ELR (cell line): ENCODE measurements around the gene HBA2.
"Not testable (repeated sequence)": the region's sequence is repeated elsewhere in the genome, so short reads cannot be mapped to it uniquely, and the experiment has no call there.

Experiments used
- DNase-seq: peaks from one replicate; pipeline ENCODE4 v3.0.0-alpha.2; 2015; ENCODE audit warnings: low read depth

HBA2 gene

DNA sequence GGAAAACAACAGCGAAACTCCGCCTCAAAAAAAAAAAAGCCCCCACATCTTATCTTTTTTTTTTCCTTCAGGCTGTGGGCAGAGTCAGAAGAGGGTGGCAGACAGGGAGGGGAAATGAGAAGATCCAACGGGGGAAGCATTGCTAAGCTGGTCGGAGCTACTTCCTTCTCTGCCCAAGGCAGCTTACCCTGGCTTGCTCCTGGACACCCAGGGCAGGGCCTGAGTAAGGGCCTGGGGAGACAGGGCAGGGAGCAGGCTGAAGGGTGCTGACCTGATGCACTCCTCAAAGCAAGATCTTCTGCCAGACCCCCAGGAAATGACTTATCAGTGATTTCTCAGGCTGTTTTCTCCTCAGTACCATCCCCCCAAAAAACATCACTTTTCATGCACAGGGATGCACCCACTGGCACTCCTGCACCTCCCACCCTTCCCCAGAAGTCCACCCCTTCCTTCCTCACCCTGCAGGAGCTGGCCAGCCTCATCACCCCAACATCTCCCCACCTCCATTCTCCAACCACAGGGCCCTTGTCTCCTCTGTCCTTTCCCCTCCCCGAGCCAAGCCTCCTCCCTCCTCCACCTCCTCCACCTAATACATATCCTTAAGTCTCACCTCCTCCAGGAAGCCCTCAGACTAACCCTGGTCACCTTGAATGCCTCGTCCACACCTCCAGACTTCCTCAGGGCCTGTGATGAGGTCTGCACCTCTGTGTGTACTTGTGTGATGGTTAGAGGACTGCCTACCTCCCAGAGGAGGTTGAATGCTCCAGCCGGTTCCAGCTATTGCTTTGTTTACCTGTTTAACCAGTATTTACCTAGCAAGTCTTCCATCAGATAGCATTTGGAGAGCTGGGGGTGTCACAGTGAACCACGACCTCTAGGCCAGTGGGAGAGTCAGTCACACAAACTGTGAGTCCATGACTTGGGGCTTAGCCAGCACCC, 2.6 kb downstream of the HBA2 start:
- no peak for DNase-seq

GRCh38 chr16:176006-176405, 3.3 kb downstream of the HBA2 start:
- not testable (repeated sequence) for DNase-seq

- not testable (repeated sequence) for DNase-seq
Measured at GRCh38 chr16:176477-177382, 4.1 kb downstream of the HBA2 start, which contains the start of gene HBA1. HBA1 (plus strand) TSS chr16:176680; CDS start chr16:176717, 37 bp downstream.

DNA sequence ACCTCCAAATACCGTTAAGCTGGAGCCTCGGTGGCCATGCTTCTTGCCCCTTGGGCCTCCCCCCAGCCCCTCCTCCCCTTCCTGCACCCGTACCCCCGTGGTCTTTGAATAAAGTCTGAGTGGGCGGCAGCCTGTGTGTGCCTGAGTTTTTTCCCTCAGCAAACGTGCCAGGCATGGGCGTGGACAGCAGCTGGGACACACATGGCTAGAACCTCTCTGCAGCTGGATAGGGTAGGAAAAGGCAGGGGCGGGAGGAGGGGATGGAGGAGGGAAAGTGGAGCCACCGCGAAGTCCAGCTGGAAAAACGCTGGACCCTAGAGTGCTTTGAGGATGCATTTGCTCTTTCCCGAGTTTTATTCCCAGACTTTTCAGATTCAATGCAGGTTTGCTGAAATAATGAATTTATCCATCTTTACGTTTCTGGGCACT, 4.7 kb downstream of the HBA2 start:
- DNase-seq, result no peak

DNA sequence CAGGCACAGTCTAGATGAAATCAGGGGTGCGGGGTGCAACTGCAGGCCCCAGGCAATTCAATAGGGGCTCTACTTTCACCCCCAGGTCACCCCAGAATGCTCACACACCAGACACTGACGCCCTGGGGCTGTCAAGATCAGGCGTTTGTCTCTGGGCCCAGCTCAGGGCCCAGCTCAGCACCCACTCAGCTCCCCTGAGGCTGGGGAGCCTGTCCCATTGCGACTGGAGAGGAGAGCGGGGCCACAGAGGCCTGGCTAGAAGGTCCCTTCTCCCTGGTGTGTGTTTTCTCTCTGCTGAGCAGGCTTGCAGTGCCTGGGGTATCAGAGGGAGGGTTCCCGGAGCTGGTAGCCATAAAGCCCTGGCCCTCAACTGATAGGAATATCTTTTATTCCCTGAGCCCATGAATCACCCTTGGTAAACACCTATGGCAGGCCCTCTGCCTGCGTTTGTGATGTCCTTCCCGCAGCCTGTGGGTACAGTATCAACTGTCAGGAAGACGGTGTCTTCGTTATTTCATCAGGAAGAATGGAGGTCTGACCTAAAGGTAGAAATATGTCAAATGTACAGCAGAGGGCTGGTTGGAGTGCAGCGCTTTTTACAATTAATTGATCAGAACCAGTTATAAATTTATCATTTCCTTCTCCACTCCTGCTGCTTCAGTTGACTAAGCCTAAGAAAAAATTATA, 5.4 kb downstream of the HBA2 start:
- no peak for DNase-seq

- no peak for DNase-seq
Measured at GRCh38 chr16:178668-179015, 6.0 kb downstream of the HBA2 start.

DNA sequence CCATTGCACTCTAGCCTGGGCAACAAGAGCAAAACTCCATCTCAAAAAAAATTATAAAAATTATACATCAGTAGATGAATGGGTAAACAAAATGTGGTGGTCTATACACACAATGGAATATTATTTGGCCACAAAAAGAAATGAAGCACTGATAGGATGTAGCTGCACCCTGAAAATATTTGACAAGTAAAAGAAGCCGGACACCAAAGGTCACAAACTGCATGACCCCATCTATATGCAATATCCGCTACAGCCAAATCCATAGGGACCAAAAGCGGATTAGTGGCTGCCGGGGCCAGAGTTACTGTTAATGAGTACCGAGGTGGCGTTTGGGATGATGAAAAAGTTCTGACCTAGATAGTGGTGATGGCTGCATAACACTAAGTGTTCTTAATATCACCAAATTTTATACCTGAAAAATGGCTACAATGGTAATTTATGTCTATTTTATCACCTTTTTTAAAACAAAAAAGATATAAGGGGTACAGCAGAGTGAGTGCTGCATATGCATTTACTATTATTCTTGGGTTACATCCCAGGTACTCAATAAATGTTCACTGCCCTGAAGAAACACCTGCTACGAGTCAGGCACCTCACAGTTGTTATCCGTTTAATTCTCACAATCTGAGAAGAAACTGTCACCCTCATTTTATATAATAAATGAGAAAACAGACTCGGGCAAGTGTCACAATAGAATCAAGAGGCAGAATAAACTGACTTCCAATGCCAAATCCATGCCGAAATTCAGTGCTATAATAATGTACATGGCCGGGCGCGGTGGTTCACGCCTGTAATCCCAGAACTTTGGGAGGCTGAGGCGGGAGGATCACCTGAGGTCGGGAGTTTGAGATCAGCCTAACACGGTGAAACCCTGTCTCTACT, 6.8 kb downstream of the HBA2 start:
- no peak for DNase-seq

GRCh38 chr16:180101-180675, 7.5 kb downstream of the HBA2 start, which contains the start of gene HBQ1:
HBQ1 (plus strand) TSS chr16:180459; CDS start chr16:180487, 28 bp downstream.
- peak; percentile 11 for DNase-seq

DNA sequence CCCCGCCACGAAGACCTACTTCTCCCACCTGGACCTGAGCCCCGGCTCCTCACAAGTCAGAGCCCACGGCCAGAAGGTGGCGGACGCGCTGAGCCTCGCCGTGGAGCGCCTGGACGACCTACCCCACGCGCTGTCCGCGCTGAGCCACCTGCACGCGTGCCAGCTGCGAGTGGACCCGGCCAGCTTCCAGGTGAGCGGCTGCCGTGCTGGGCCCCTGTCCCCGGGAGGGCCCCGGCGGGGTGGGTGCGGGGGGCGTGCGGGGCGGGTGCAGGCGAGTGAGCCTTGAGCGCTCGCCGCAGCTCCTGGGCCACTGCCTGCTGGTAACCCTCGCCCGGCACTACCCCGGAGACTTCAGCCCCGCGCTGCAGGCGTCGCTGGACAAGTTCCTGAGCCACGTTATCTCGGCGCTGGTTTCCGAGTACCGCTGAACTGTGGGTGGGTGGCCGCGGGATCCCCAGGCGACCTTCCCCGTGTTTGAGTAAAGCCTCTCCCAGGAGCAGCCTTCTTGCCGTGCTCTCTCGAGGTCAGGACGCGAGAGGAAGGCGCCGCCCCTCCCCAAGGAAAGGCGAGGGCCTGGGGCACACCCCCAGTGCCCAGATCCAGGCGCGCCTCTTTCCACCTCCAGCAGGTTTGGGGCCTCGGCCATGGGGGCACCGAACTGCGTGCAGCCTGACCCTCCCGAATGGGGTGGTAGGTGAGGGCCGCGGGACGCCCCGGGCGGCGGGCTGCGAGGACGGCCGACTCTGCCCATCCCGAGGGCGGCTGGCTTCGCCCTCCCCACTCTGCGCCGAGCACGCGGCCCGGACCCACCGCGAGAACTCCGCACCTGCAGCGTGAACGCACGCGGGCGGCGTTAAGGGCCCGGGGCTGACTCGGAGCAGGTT, 8.2 kb downstream of the HBA2 start:
- DNase-seq, result peak; percentile 69

DNA sequence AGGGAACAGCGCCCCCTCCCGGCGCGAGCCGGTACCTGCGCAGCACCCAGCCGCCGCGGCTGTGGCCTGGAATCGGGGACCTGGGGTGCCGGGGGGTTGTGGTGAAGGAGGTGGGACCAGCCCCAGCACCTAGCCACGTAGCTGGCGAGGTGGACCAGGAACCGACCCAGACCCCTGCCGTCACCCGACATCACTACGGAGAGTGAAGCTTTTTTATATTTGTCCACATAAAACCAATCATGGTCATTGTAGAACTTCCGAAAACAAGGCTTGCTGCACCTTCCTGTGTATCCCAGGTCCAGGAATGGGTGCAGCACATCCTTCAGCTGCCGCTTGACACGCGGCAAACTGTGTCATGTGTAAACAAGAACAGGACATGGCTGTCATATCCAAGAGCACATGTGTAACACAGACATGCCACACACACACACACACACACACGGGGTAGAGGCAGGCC, 8.9 kb downstream of the HBA2 start:
- DNase-seq, result no peak

GRCh38 chr16:183005-183404, 10.3 kb downstream of the HBA2 start:
- DNase-seq, result no peak

DNA sequence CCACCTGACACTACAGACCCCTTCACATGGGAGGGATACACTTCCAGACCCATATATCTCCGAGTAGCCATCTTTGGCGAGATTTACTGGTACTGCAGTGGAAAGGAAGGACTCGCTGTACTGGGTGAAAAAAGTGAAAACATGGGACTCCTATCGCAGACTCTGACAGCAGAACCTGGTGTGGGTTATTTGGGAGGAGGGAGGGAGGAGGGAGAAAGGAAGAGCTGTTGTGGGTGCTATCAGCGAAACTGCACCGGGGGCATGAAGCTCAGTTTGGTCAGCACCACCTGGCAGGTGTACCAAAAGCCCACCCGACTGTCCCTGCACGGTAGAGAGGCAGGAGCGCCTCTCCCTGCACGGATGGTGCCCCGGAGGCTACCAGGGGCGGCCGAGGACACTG, 12.5 kb downstream of the HBA2 start:
- no peak for DNase-seq

DNA sequence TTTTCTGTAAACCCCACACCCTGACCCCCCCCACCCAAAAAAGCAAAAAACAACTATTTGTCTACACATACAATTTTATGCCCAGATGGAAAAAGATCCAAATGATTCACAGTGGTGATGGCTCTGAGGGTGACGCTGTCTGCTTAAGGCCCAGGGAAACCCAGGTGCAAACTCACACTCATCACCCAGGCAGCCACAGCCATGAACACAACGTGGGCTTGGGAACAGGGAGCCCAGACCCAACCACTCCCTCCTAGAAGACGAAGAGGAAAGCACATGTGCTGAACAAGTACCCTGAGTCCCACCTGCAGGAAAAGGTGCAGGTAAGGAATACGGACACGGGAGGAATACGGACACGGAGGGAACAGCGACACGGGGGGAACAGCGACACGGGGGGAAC, 13.0 kb downstream of the HBA2 start:
- DNase-seq, result no peak

DNA sequence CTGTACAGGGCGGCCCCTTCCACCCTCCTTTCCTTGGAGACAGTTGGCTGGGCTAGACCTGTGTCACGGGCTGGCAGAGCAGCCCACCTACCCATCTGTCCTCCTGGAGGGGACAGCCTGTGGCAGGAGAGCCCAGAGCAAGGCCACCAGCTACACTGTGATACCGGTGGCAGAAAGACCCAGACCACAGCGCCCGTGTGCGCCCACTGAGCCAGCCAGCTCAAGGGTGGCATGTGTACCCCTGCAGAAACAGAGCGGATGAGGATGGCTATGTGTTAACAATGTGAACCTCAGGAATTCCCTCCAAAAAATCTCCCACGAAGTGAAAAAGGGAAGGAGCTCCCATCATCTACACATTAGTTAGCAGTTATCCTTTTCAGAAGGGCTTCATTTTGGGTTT, 14.7 kb downstream of the HBA2 start:
- DNase-seq, result no peak

GRCh38 chr16:188674-189073, 16.0 kb downstream of the HBA2 start:
- DNase-seq, result no peak

DNA sequence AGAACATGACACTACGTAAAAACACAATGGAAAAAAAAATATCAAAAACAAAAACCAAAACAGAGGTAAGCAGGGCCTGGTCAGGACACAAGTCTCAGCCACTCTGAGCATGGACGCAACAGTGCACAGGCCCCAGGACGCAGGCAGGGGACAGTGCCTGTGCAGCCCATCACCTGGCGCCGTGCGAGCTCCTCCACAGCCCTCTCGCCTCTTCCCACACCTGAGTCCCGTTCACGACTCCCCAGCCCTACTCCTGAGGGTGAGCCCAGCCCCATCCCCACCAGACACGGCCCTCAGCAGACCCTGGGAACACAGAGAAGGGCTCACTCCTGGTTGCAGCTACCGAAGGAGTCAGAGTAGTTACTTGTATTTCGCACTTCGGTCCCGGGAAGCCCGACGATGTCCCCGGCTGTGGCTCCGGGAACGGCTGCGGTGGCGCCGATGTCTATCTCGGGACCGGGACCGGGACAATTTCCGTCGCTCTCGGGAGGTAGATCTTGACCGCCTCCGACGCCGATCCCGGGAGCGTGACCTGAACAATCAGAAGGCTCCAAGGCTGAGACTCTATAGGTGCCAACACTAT, 17.0 kb downstream of the HBA2 start:
- no peak for DNase-seq

DNA sequence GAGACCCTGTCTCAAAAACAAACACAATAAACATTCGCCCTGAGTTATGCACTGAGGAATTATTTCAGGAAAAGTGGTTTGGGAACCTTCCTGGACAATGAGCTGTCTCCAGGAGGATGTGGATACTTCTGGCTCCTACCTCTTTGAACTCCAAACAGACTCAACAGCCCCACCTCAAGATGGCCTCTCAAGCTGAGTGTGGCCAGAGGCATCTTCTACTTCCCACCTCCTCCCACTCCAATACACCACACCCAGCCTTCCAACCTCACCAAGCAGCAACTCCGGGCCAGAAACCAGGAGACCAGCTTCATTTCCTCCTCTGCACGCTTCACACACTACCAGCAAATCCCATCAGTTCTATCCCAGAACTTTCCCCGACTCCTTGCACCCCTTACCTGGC, 19.2 kb downstream of the HBA2 start:
- no peak for DNase-seq

DNA sequence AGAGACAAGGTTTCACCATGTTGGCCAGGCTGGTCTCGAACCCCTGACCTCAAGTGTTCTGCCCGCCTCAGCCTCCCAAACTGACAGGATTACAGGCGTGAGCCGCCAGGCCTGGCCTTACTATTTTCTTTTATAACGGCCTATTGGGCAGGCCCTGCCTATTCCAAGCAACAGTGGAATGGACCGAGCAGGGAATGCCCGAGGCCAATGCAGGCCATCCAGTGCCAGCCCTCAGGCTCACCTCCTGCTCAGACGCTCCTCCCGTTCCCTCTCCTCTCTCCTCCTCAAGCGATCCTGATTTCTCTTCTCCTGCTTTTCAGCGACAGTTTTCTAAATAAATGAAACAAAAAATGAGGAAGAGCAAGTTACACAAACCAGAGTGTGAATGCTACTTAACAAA, 20.0 kb downstream of the HBA2 start:
- DNase-seq, result no peak

GRCh38 chr16:193441-193840, 20.8 kb downstream of the HBA2 start:
- DNase-seq, result no peak
